Activated CD8-positive, alpha-beta memory T cell treated with anti-CD3 and anti-CD28 coated beads, Interleukin-2, amount 50 U/mL, for 4 hours (primary cell): ENCODE data around the gene FXYD5.
A peak's percentile ranks its signal among the peaks of the same experiment; 100 is the strongest.
"Not testable (repeated sequence)": the region's sequence is repeated elsewhere in the genome, so short reads cannot be mapped to it uniquely, and the experiment has no call there.

ENCODE experiments used
- DNase-seq: peaks from one replicate; pipeline ENCODE4 v3.0.0-alpha.2; 2020

Gene FXYD5

GRCh38 chr19:35140207-35140961 is 14.2 kb upstream of the FXYD5 start:
- no peak for DNase-seq

GRCh38 chr19:35140962-35141836 is 13.3 kb upstream of the FXYD5 start:
- peak; percentile 96 for DNase-seq

GRCh38 chr19:35141837-35142605 is 12.5 kb upstream of the FXYD5 start:
- DNase-seq: no peak

- peak; percentile 74 for DNase-seq
Measured at GRCh38 chr19:35142606-35143230, 11.8 kb upstream of the FXYD5 start.

GRCh38 chr19:35143231-35143715 is 11.3 kb upstream of the FXYD5 start, which contains the start of gene FXYD7:
TSS of gene FXYD7 (plus strand) at chr19:35143255. CDS start at chr19:35143334, 79 bp downstream.
- peak; percentile 28 for DNase-seq

GRCh38 chr19:35143818-35144217 is 10.7 kb upstream of the FXYD5 start:
- no peak for DNase-seq

GRCh38 chr19:35144259-35144599 is 10.3 kb upstream of the FXYD5 start:
- no peak for DNase-seq

GRCh38 chr19:35144600-35145436 is 9.7 kb upstream of the FXYD5 start:
- no peak for DNase-seq

- no peak for DNase-seq
Measured at GRCh38 chr19:35146746-35147459, 7.6 kb upstream of the FXYD5 start.

GRCh38 chr19:35149463-35149862 is 5.1 kb upstream of the FXYD5 start:
- no peak for DNase-seq

GRCh38 chr19:35150445-35150844 is 4.1 kb upstream of the FXYD5 start:
- no peak for DNase-seq

- DNase-seq: no peak
Measured at GRCh38 chr19:35151273-35152065, 3.1 kb upstream of the FXYD5 start.

- DNase-seq: not testable (repeated sequence)
Measured at GRCh38 chr19:35153129-35153522, 1.4 kb upstream of the FXYD5 start.

- peak; percentile 77 for DNase-seq
Measured at GRCh38 chr19:35153701-35154524, 622 bp upstream of the FXYD5 start.

- DNase-seq: peak; percentile 40
Measured at GRCh38 chr19:35155441-35155840, 906 bp downstream of the FXYD5 start.

GRCh38 chr19:35155981-35156672 is 1.6 kb downstream of the FXYD5 start:
- no peak for DNase-seq

- no peak for DNase-seq
Measured at GRCh38 chr19:35156673-35157014, 2.1 kb downstream of the FXYD5 start.

- DNase-seq: no peak
Measured at GRCh38 chr19:35157431-35157830, 2.9 kb downstream of the FXYD5 start.

GRCh38 chr19:35159606-35160005 is 5.1 kb downstream of the FXYD5 start:
- DNase-seq: no peak
